Trophoblast cell (in vitro differentiated cells and primary cell): Measurements from ENCODE around the gene PATL2.

Experiments used
- DNase-seq, 2 donors: peaks; one replicate each; pipeline ENCODE4 v3.0.0-alpha.2; 2016
- H2AFZ ChIP-seq: 2 replicates; pipeline ENCODE4 v1.6.1; 2013; ENCODE audit warnings: low read length, moderate library complexity, mild to moderate bottlenecking; ENCODE audit not compliant: insufficient read depth, poor library complexity
- H2AK5ac ChIP-seq: 2 replicates; pipeline ENCODE4 v1.6.1; 2013; ENCODE audit warnings: mild to moderate bottlenecking, low read length
- H2BK120ac ChIP-seq: 2 replicates; pipeline ENCODE4 v1.6.1; 2013; ENCODE audit warnings: low read length, mild to moderate bottlenecking, moderate library complexity; ENCODE audit not compliant: insufficient read depth, poor library complexity
- H2BK12ac ChIP-seq: 2 replicates; pipeline ENCODE4 v1.6.1; 2013; ENCODE audit warnings: mild to moderate bottlenecking, low read length, moderate library complexity
- H2BK5ac ChIP-seq: 2 replicates; pipeline ENCODE4 v1.6.1; 2013; ENCODE audit warnings: low read length, low read depth, moderate library complexity, mild to moderate bottlenecking; ENCODE audit not compliant: poor library complexity
- H3K14ac ChIP-seq: 2 replicates; pipeline ENCODE4 v1.6.1; 2013; ENCODE audit warnings: mild to moderate bottlenecking, low read length
- H3K18ac ChIP-seq: 2 replicates; pipeline ENCODE4 v1.6.1; 2013; ENCODE audit warnings: mild to moderate bottlenecking, low read length
- H3K23ac ChIP-seq: 2 replicates; pipeline ENCODE4 v1.6.1; 2013; ENCODE audit warnings: low read length
- H3K27ac ChIP-seq: 2 replicates; pipeline ENCODE4 v1.5.1; 2013; ENCODE audit warnings: low read depth, mild to moderate bottlenecking, inconsistent platforms, low read length, moderate library complexity
- H3K27me3 ChIP-seq: 2 replicates; pipeline ENCODE4 v1.6.1; 2013; ENCODE audit warnings: inconsistent platforms, mild to moderate bottlenecking, low read length, moderate library complexity; ENCODE audit not compliant: insufficient read depth
- H3K36me3 ChIP-seq, 2 experiments: 1 replicate in 1 of 2; 2 replicates in 1 of 2; pipeline ENCODE4 v1.6.1; 2013; ENCODE audit warnings: low read length in 2 of 2, mild to moderate bottlenecking in 2 of 2, moderate library complexity in 1 of 2; ENCODE audit not compliant: insufficient read depth in 2 of 2, control insufficient read depth in 1 of 2
- H3K4ac ChIP-seq: 2 replicates; pipeline ENCODE4 v1.6.1; 2013; ENCODE audit warnings: low read depth, mild to moderate bottlenecking, low read length, moderate library complexity
- H3K4me1 ChIP-seq, 2 experiments: 1 replicate in 1 of 2; 2 replicates in 1 of 2; pipeline ENCODE4 v1.6.1; 2013; ENCODE audit warnings: low read length in 2 of 2, mild to moderate bottlenecking in 2 of 2, moderate library complexity in 1 of 2; ENCODE audit not compliant: insufficient read depth in 2 of 2, control insufficient read depth in 1 of 2
- H3K4me2 ChIP-seq: 2 replicates; pipeline ENCODE4 v1.6.1; 2013; ENCODE audit warnings: inconsistent platforms, mild to moderate bottlenecking, low read length, moderate library complexity
- H3K4me3 ChIP-seq: 2 replicates; pipeline ENCODE4 v1.5.1; 2013; ENCODE audit warnings: mild to moderate bottlenecking, low read depth, low read length, inconsistent platforms
- H3K79me1 ChIP-seq: one replicate; pipeline ENCODE4 v1.6.1; 2013; ENCODE audit warnings: low read length
- H3K79me2 ChIP-seq: 2 replicates; pipeline ENCODE4 v1.6.1; 2013; ENCODE audit warnings: low read length, mild to moderate bottlenecking; ENCODE audit not compliant: control insufficient read depth, insufficient read depth, poor library complexity
- H3K9ac ChIP-seq: 2 replicates; pipeline ENCODE4 v1.6.1; 2013; ENCODE audit warnings: mild to moderate bottlenecking, low read length
- H3K9me3 ChIP-seq: 2 replicates; pipeline ENCODE4 v1.6.1; 2013; ENCODE audit warnings: low read depth, mild to moderate bottlenecking, control low read depth, inconsistent platforms, low read length; ENCODE audit not compliant: insufficient read depth
- H4K12ac ChIP-seq: 2 replicates; pipeline ENCODE4 v1.6.1; 2013; ENCODE audit warnings: low read depth, mild to moderate bottlenecking, low read length, moderate library complexity
- H4K8ac ChIP-seq: 2 replicates; pipeline ENCODE4 v1.6.1; 2013; ENCODE audit warnings: low read depth, mild to moderate bottlenecking, low read length, moderate library complexity
- H4K91ac ChIP-seq: one replicate; pipeline ENCODE4 v1.6.1; 2013; ENCODE audit warnings: low read depth, mild to moderate bottlenecking, low read length, moderate library complexity
- WGBS: extraction: QIAGEN DNeasy Blood & Tissue Kit; methylation state at CpG from one replicate; pipeline ENCODE4 v1.1.7; 2013; ENCODE audit warnings: missing lambda C conversion rate; ENCODE audit not compliant: insufficient read length, insufficient coverage; ENCODE audit errors: extremely low coverage; 5-methylcytosine and 5-hydroxymethylcytosine counted together

The PATL2 gene

DNA sequence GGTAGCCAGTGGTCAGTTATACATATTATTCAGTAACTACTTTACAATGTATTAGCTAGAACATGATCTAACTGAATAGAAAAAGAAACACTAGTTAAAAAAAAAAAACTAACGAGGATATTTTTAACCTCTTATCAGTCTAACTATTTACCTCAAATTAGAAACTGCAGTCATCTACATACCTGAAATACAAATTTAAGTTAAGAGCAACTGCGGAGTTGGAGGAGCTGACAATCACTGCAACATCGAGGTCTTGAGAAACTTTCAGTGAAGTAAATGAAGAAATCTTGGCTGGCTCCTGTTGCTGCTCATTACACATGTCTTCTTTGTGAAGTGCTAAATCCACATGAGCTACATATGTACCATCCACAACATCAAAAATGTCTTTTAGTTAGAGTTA lies 54.2 kb downstream of the PATL2 start:
- H3K4ac ChIP-seq: no peak overlapping the region
- H2AFZ ChIP-seq: no peak overlapping the region
- H3K14ac ChIP-seq: no peak overlapping the region
- H3K27me3 ChIP-seq: no peaks in the 10 kb centered on the region
- no peak overlapping the region for H2BK5ac ChIP-seq
- no peak overlapping the region for H3K9ac ChIP-seq
- H4K91ac ChIP-seq: no peak overlapping the region
- DNase-seq: no peak
- no peak overlapping the region for H3K4me3 ChIP-seq
- no peaks in the 10 kb centered on the region for H3K9me3 ChIP-seq
- H3K4me1 ChIP-seq: no peaks in the 10 kb centered on the region
- no peak overlapping the region for H2BK12ac ChIP-seq
- no peak overlapping the region for H4K12ac ChIP-seq
- no CpG with 5 or more reads among the region's 3 CpGs for WGBS
- no peaks in the 10 kb centered on the region for H3K79me1 ChIP-seq
- H3K79me2 ChIP-seq: no peaks in the 10 kb centered on the region
- H3K27ac ChIP-seq: no peak overlapping the region
- H3K4me2 ChIP-seq: no peak overlapping the region
- H2BK120ac ChIP-seq: no peak overlapping the region
- H3K18ac ChIP-seq: no peak overlapping the region
- no peak overlapping the region for H4K8ac ChIP-seq
- peaks cover 3 to 10% of the 10 kb centered on the region in 2 experiments for H3K36me3 ChIP-seq
- no peak overlapping the region for H2AK5ac ChIP-seq
- H3K23ac ChIP-seq: no peak overlapping the region

DNA sequence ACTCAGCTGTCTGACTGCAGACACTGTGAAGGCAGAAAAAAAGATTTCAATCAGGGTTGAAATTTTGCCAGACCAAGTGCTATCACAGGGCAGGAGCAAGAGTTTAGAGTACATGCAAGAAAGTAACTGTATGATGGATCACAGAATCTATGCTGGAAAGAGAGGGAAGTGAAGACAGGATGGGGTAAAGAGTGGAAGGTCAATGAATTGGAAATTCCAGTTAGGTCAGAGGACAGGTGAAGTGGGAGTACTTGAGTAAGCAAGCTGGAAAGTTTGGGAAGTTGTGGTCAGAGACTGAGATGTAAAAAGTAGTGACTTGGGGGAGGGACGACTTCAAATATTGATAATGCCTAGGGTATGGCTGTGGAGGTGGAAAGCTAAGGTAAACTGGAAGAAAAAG lies 54.8 kb downstream of the PATL2 start:
- Histone ChIP-seq H3K9ac (no peak overlapping the region), H2BK120ac (no peak overlapping the region), H3K23ac (no peak overlapping the region), H2BK12ac (no peak overlapping the region), H3K79me2 (no peaks in the 10 kb centered on the region), H2AK5ac (no peak overlapping the region), H3K27me3 (no peaks in the 10 kb centered on the region), H3K4ac (no peak overlapping the region), H3K4me2 (no peak overlapping the region), H3K18ac (no peak overlapping the region), H2BK5ac (no peak overlapping the region), H3K27ac (no peak overlapping the region), H3K9me3 (no peaks in the 10 kb centered on the region), H2AFZ (no peak overlapping the region), H3K4me1 (no peaks in the 10 kb centered on the region), H4K12ac (no peak overlapping the region), H4K91ac (no peak overlapping the region), H3K79me1 (no peaks in the 10 kb centered on the region), H3K4me3 (no peak overlapping the region), H3K14ac (no peak overlapping the region), H3K36me3 (peaks cover 7 to 10% of the 10 kb centered on the region in 2 experiments), H4K8ac (no peak overlapping the region)
- DNase-seq: no peak
- WGBS: no CpG with 5 or more reads among the region's 1 CpG

DNA sequence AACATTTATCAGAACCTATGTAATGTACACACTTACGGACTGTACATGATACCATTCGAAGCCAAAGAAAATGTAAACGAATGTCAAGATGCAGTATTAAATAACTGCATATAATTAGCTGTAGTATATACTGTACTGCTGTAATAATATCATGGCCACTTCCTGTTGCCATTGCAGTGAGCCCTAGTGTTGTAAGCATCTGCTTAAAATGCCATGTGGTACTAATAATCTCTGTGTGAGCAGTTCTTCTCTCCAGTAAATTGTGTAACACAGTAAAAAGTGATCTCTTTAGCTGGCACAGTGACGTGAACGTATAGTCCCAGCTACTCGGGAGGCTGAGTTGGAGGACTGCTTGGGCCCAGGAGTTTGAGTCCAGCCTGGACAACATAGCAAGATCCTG lies 56.3 kb downstream of the PATL2 start:
- H2AK5ac ChIP-seq: no peak overlapping the region
- H3K23ac ChIP-seq: no peak overlapping the region
- H4K8ac ChIP-seq: no peak overlapping the region
- H3K4me3 ChIP-seq: no peak overlapping the region
- DNase-seq: no peak
- no peaks in the 10 kb centered on the region for H3K79me1 ChIP-seq
- peaks cover 10 to 14% of the 10 kb centered on the region in 2 experiments for H3K36me3 ChIP-seq
- H3K27me3 ChIP-seq: no peaks in the 10 kb centered on the region
- H3K9ac ChIP-seq: no peak overlapping the region
- H2AFZ ChIP-seq: no peak overlapping the region
- H2BK5ac ChIP-seq: no peak overlapping the region
- WGBS: no CpG with 5 or more reads among the region's 6 CpGs
- H4K91ac ChIP-seq: no peak overlapping the region
- no peak overlapping the region for H3K27ac ChIP-seq
- no peaks in the 10 kb centered on the region for H3K9me3 ChIP-seq
- H3K79me2 ChIP-seq: no peaks in the 10 kb centered on the region
- H3K4me2 ChIP-seq: no peak overlapping the region
- no peaks in the 10 kb centered on the region for H3K4me1 ChIP-seq
- no peak overlapping the region for H3K14ac ChIP-seq
- H4K12ac ChIP-seq: no peak overlapping the region
- no peak overlapping the region for H3K18ac ChIP-seq
- H3K4ac ChIP-seq: no peak overlapping the region
- no peak overlapping the region for H2BK120ac ChIP-seq
- H2BK12ac ChIP-seq: no peak overlapping the region

DNA sequence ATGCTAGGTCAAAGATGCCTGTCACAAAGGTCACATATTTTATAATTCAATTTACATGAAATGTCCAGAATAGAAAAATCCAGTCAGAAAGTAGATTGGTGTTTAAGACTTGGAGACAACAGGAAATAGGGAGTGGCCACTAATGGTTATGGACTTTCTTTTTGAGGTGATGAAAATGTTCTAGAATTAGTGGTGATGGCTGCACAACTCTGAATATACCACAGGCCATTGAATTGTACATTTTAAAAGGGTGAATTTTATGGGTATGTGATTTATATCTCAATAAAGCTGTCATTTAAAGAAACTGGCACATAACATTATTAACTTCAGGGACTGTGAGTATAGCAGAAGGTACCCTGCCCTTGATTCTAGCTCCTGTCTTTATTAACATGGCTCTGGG lies 63.5 kb downstream of the PATL2 start:
- H3K23ac ChIP-seq: no peak overlapping the region
- H2BK5ac ChIP-seq: no peak overlapping the region
- H3K79me1 ChIP-seq: no peaks in the 10 kb centered on the region
- no peak overlapping the region for H4K91ac ChIP-seq
- H2AK5ac ChIP-seq: no peak overlapping the region
- DNase-seq: no peak
- peaks cover 12 to 14% of the 10 kb centered on the region in 2 experiments for H3K36me3 ChIP-seq
- no peak overlapping the region for H3K14ac ChIP-seq
- no peaks in the 10 kb centered on the region for H3K9me3 ChIP-seq
- no peak overlapping the region for H3K9ac ChIP-seq
- no peaks in the 10 kb centered on the region for H3K4me1 ChIP-seq
- no peak overlapping the region for H2BK120ac ChIP-seq
- H4K12ac ChIP-seq: no peak overlapping the region
- H3K27me3 ChIP-seq: no peaks in the 10 kb centered on the region
- no peak overlapping the region for H2AFZ ChIP-seq
- H3K27ac ChIP-seq: no peak overlapping the region
- H3K79me2 ChIP-seq: no peaks in the 10 kb centered on the region
- no peak overlapping the region for H3K4me2 ChIP-seq
- H4K8ac ChIP-seq: no peak overlapping the region
- no peak overlapping the region for H2BK12ac ChIP-seq
- no peak overlapping the region for H3K4me3 ChIP-seq
- no peak overlapping the region for H3K4ac ChIP-seq
- H3K18ac ChIP-seq: no peak overlapping the region
